PC-9 (cell line): ENCODE measurements around the gene GPC1.

Experiments used
- EZH2 ChIP-seq: fragments of 200-600 bp; sonication (generic); IDR thresholded peaks from 2 replicates; pipeline ENCODE4 v1.8.0; 2017; ENCODE audit warnings: antibody characterized with exemption, low read depth
- TF ChIP-seq, protein P1 (sequence below): fragments of 200-600 bp; sonication (generic); conservative IDR thresholded peaks from 2 replicates; pipeline ENCODE4 v1.6.1; 2017; ENCODE audit warnings: mixed run types, antibody characterized with exemption, mild to moderate bottlenecking, moderate library complexity

DNA sequence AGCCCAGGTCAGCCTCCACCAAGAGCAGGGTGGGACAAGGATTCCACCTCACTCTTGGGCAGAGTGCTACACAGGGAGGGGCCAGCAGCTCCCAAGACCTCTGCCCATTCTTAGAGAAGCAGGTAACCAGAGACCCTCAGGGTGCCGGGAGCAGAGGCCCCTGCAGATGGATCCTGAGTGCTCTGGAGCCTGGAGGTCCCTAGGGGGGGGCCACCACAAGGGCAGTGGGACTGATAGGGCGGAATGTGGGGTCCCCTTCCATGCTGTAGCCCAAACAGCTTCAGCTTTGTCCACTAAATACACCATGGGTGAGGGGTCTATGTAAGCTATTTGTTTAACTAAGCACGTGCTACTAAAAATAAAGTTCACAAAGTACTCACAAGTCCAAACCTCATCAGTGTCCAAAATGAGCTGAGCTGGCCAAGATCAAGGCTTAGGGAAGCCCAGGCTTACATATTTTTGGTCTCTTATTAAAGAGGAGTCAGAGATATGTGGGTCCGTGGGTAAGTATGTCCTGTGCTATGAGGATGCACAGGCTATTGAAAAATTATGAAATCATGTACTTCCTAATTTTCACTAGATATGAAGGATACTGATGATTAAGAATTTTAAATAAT is 21.5 kb upstream of the GPC1 start:
- TF ChIP-seq, protein P1, sequence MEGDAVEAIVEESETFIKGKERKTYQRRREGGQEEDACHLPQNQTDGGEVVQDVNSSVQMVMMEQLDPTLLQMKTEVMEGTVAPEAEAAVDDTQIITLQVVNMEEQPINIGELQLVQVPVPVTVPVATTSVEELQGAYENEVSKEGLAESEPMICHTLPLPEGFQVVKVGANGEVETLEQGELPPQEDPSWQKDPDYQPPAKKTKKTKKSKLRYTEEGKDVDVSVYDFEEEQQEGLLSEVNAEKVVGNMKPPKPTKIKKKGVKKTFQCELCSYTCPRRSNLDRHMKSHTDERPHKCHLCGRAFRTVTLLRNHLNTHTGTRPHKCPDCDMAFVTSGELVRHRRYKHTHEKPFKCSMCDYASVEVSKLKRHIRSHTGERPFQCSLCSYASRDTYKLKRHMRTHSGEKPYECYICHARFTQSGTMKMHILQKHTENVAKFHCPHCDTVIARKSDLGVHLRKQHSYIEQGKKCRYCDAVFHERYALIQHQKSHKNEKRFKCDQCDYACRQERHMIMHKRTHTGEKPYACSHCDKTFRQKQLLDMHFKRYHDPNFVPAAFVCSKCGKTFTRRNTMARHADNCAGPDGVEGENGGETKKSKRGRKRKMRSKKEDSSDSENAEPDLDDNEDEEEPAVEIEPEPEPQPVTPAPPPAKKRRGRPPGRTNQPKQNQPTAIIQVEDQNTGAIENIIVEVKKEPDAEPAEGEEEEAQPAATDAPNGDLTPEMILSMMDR = no peak
- no peak for TF ChIP-seq EZH2
